ENCODE data around the gene FAM131B. TPM values are rescaled to one million over a fixed set of nuclear protein-coding genes. Genes with fewer than 3 reads are reported as not detected.

FAM131B gene
- total RNA-seq, 1 donor from 2014 or later, result 111 TPM

- TF ChIP-seq CTCF (IDR thresholded peaks at IDR 0.05; ENCODE audit: partially characterized antibody, unreplicated experiment), result no peak
- H3K36me3 Mint-ChIP-seq (ENCODE audit: unreplicated experiment), result peaks cover 23% of the 10 kb centered on the region
- peaks cover 12% of the 10 kb centered on the region for H3K9me3 Mint-ChIP-seq (ENCODE audit: unreplicated experiment)
- DNase-seq, result peak; percentile 27
- peaks cover 28% of the 10 kb centered on the region for H3K4me1 Mint-ChIP-seq (ENCODE audit: low read depth, unreplicated experiment)
- H3K27ac Mint-ChIP-seq (ENCODE audit: unreplicated experiment), result no peak overlapping the region
- no peak overlapping the region for H3K4me3 Mint-ChIP-seq (ENCODE audit: unreplicated experiment)
- H3K27me3 Mint-ChIP-seq (ENCODE audit: unreplicated experiment), result peaks cover 9% of the 10 kb centered on the region
These were observed 9.9 kb downstream of the FAM131B start for GRCh38 chr7:143352531-143353002.

DNA sequence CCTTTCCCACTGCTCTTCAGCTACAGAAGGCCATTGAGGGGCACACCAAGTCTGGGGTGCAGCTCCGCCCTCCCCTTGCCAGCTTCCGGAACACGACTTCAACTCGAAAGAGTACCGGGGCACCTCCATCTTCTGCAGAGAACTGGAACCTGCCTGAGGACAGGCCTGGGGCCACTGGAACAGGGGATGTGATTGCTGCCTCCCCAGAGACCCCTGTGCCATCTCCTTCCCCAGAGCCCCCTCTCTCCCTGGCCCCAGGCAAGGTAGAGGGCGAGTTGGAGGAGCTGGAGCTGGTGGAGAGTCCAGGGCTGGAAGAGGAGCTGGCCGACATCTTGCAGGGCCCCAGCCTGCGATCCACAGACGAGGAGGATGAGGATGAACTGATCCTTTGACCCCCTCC is 10.9 kb downstream of the FAM131B start:
- no peak overlapping the region for H3K4me3 Mint-ChIP-seq (ENCODE audit: unreplicated experiment)
- H3K9me3 Mint-ChIP-seq (ENCODE audit: unreplicated experiment), result peaks cover 12% of the 10 kb centered on the region
- peaks cover 28% of the 10 kb centered on the region for H3K4me1 Mint-ChIP-seq (ENCODE audit: low read depth, unreplicated experiment)
- peaks cover 24% of the 10 kb centered on the region for H3K36me3 Mint-ChIP-seq (ENCODE audit: unreplicated experiment)
- H3K27ac Mint-ChIP-seq (ENCODE audit: unreplicated experiment), result peak overlapping the region; percentile 49
- no peak for DNase-seq
- TF ChIP-seq CTCF (IDR thresholded peaks at IDR 0.05; ENCODE audit: partially characterized antibody, unreplicated experiment), result no peak
- H3K27me3 Mint-ChIP-seq (ENCODE audit: unreplicated experiment), result peaks cover 9% of the 10 kb centered on the region

- Mint-ChIP-seq H3K9me3 (ENCODE audit: unreplicated experiment) (peaks cover 12% of the 10 kb centered on the region), H3K4me3 (ENCODE audit: unreplicated experiment) (peak overlapping the region; percentile 47), H3K36me3 (ENCODE audit: unreplicated experiment) (peaks cover 24% of the 10 kb centered on the region), H3K27me3 (ENCODE audit: unreplicated experiment) (peaks cover 9% of the 10 kb centered on the region), H3K27ac (ENCODE audit: unreplicated experiment) (peak overlapping the region; percentile 49), H3K4me1 (ENCODE audit: low read depth, unreplicated experiment) (peaks cover 28% of the 10 kb centered on the region)
- no peak for TF ChIP-seq CTCF (IDR thresholded peaks at IDR 0.05; ENCODE audit: partially characterized antibody, unreplicated experiment)
- no peak for DNase-seq
These were observed 11.5 kb downstream of the FAM131B start for GRCh38 chr7:143351060-143351459.

DNA sequence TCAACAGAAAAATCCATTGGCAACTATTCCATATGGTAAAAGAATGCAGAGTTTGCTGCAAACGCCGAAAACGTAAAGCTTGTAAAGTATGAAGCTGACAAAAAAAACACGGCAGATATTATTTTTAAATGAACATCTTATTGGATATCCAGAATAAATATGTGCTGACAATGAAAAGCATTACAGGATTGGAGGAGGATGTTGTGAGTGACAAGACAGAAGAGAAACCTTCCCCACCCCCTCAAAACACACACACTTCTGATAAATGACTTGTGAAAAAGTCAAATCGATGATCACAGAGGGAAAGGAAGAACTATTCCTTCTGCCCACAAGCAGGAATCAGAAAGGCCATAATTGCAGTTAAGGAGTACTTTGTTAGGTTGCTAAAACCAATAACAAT is 14.6 kb downstream of the FAM131B start:
- Mint-ChIP-seq H3K27me3 (ENCODE audit: unreplicated experiment) (peaks cover 7% of the 10 kb centered on the region), H3K4me1 (ENCODE audit: low read depth, unreplicated experiment) (peaks cover 22% of the 10 kb centered on the region)
- no peak for DNase-seq

More for the DNA sequence above, 14.6 kb downstream of the FAM131B start:
- H3K27ac Mint-ChIP-seq (ENCODE audit: unreplicated experiment), result no peak overlapping the region
- H3K9me3 Mint-ChIP-seq (ENCODE audit: unreplicated experiment), result peaks cover 12% of the 10 kb centered on the region
- H3K36me3 Mint-ChIP-seq (ENCODE audit: unreplicated experiment), result peaks cover 12% of the 10 kb centered on the region
- no peak for TF ChIP-seq CTCF (IDR thresholded peaks at IDR 0.05; ENCODE audit: partially characterized antibody, unreplicated experiment)
- no peak overlapping the region for H3K4me3 Mint-ChIP-seq (ENCODE audit: unreplicated experiment)

Data from glutamatergic neuron (in vitro differentiated cells).